Smooth muscle cell (in vitro differentiated cells): ENCODE results near the gene DSTN. TPM values are rescaled to one million over a fixed set of nuclear protein-coding genes. Genes with fewer than 3 reads are reported as not detected.
A peak's percentile ranks its signal among the peaks of the same experiment; 100 is the strongest.

Source experiments
- DNase-seq: peaks from one replicate; lab custom pipeline; 2025; ENCODE audit not compliant: unreplicated experiment; lab: John Stamatoyannopoulos, UW
- H2AFZ ChIP-seq: fragments of 200-600 bp; sonication (generic); 2 replicates; pipeline ENCODE4 v1.6.0; 2016; ENCODE audit warnings: antibody characterized with exemption, low read depth, mild to moderate bottlenecking
- H3F3A ChIP-seq: fragments of 200-600 bp; sonication (generic); 2 replicates; pipeline ENCODE4 v1.6.0; 2017; ENCODE audit warnings: antibody characterized with exemption, low read depth
- H3K27ac ChIP-seq: fragments of 200-600 bp; sonication (generic); 2 replicates; pipeline ENCODE4 v1.5.1; 2016; ENCODE audit warnings: low read depth, mild to moderate bottlenecking
- H3K27me3 ChIP-seq: fragments of 200-600 bp; sonication (generic); 2 replicates; pipeline ENCODE4 v1.6.1; 2016; ENCODE audit warnings: low read depth, mild to moderate bottlenecking
- H3K36me3 ChIP-seq: fragments of 200-600 bp; sonication (generic); 2 replicates; pipeline ENCODE4 v1.5.1; 2016; ENCODE audit warnings: low read depth
- H3K4me1 ChIP-seq: fragments of 200-600 bp; sonication (generic); 2 replicates; pipeline ENCODE4 v1.5.1; 2016; ENCODE audit warnings: low read depth
- H3K4me2 ChIP-seq: fragments of 200-600 bp; sonication (generic); 2 replicates; pipeline ENCODE4 v1.6.0; 2016; ENCODE audit warnings: mild to moderate bottlenecking
- H3K4me3 ChIP-seq: fragments of 200-600 bp; sonication (generic); 2 replicates; pipeline ENCODE4 v1.5.1; 2016; ENCODE audit warnings: mild to moderate bottlenecking
- H3K79me2 ChIP-seq: fragments of 200-600 bp; sonication (generic); 2 replicates; pipeline ENCODE4 v1.6.0; 2016; ENCODE audit warnings: low read depth, mild to moderate bottlenecking
- H3K9ac ChIP-seq: fragments of 200-600 bp; sonication (generic); 2 replicates; pipeline ENCODE4 v1.6.0; 2016; ENCODE audit warnings: low read depth
- H3K9me3 ChIP-seq: fragments of 200-600 bp; sonication (generic); replicated peaks from 2 replicates; pipeline ENCODE4 v1.5.1; 2016; ENCODE audit warnings: low read depth
- H4K20me1 ChIP-seq: fragments of 200-600 bp; sonication (generic); 2 replicates; pipeline ENCODE4 v1.6.0; 2016; ENCODE audit warnings: low read depth
- CTCF ChIP-seq: fragments of 200-600 bp; sonication (generic); IDR thresholded peaks from 2 replicates; pipeline ENCODE4 v1.5.1; 2017; ENCODE audit warnings: borderline replicate concordance, mild to moderate bottlenecking, antibody characterized with exemption; ENCODE audit not compliant: insufficient read depth, poor library complexity, severe bottlenecking
- WGBS: methylation state at CpG from one replicate; pipeline ENCODE4 v1.1.7; 2016; ENCODE audit warnings: low lambda C conversion rate; 5-methylcytosine and 5-hydroxymethylcytosine counted together
- polyA plus RNA-seq: library from polyadenylated mRNA; unstranded; fragments of >200 nt; fragmentation: Nextera tagmentation; extraction: Ambion mirVana; gene quantifications from 2 replicates; pipeline ENCODE4 v1.2.1, GENCODE V29; 2016
- total RNA-seq: library from RNA; depleted of rRNA; stranded (reverse); fragments of >200 nt; gene quantifications from 2 replicates; pipeline ENCODE4 v1.2.3, GENCODE V29; 2014

Gene DSTN
- total and polyA plus RNA-seq, 2 experiments from 2014 or later = 486 to 534 TPM

GRCh38 chr20:17530153-17530552 lies 39.7 kb upstream of the DSTN start:
- H3K9ac ChIP-seq = no peak overlapping the region
- peaks cover 4% of the 10 kb centered on the region for H3F3A ChIP-seq
- H2AFZ ChIP-seq = no peak overlapping the region
- DNase-seq = no peak
- WGBS = 84% methylated on average over 7 of the region's 7 CpGs
- no peaks in the 10 kb centered on the region for H3K9me3 ChIP-seq
- H3K79me2 ChIP-seq = no peaks in the 10 kb centered on the region
- H3K4me1 ChIP-seq = peaks cover 8% of the 10 kb centered on the region
- peak overlapping the region; percentile 89 for H3K4me2 ChIP-seq
- no peak for TF ChIP-seq CTCF
- H3K4me3 ChIP-seq = no peak overlapping the region
- no peaks in the 10 kb centered on the region for H4K20me1 ChIP-seq
- no peak overlapping the region for H3K27ac ChIP-seq
- H3K36me3 ChIP-seq = no peaks in the 10 kb centered on the region
- H3K27me3 ChIP-seq = no peaks in the 10 kb centered on the region

DNA sequence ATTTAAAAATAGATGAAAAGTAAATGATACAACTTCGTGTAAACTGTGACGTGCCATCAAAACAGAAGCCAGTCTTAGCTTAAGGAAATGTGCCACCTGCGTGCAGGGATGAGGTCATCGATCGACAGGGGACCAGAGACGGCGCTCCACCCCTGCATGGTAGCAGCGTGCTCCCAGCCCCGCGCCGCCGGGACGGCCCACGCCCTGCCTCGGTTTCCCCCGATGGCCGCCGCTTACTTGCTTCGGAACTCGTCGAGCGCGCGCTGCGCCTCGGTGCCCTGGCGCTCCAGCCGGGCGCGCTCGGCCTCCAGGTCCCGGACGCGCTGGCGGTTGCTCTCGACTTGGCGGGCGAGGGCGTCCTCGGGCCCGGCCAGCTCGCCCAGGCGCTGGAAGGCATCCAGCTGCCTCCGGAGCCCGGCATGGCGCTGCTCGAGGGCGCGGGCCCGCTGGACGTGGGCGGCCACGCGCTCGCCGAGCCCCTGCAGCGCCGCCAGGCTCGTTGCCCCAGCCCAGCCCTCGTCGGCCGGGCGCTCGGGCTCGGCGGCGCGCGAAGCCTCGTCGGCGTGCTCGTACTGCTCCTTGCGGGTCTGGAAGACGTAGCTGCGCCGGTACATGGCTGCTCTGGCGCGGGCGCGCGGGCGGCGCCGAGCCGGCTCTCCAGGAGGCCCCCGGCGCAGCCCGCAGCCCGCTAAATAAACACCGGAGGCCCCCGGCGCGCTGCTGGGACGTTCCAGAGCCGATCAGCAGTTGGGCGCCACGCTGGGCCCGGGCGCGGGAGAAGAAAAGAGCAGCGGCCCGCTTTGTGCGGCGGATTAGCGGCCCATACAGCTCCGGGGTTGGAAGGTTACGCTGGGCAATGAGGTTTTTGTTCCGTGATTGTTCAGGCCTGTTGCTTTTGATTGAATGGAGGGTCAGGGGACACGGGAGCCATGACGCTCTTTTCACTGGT lies 38.9 kb upstream of the DSTN start, which contains the start of gene BFSP1:
TSS of gene BFSP1 (minus strand) at position 664 of the 949 bp plus-strand sequence. CDS start at position 614, 50 bp downstream.
- H3K9ac ChIP-seq = peak within 1 kb of the TSS; percentile 27
- H3F3A ChIP-seq = peaks cover 4% of the 10 kb centered on the region
- peak; percentile 30 for DNase-seq
- peaks cover 8% of the 10 kb centered on the region for H3K4me1 ChIP-seq
- H3K27me3 ChIP-seq = no peaks in the 10 kb centered on the region
- H2AFZ ChIP-seq = peak within 1 kb of the TSS; percentile 89
- H3K36me3 ChIP-seq = no peaks in the 10 kb centered on the region
- no peaks in the 10 kb centered on the region for H3K9me3 ChIP-seq
- no peak for TF ChIP-seq CTCF
- H4K20me1 ChIP-seq = no peaks in the 10 kb centered on the region
- peak within 1 kb of the TSS; percentile 62 for H3K4me3 ChIP-seq
- WGBS = 2% methylated on average over 90 of the region's 111 CpGs
- H3K27ac ChIP-seq = no peak within 1 kb of the TSS
- H3K79me2 ChIP-seq = no peaks in the 10 kb centered on the region
- peak within 1 kb of the TSS; percentile 89 for H3K4me2 ChIP-seq

- Histone ChIP-seq H3K4me3 (peak overlapping the region; percentile 62), H3K79me2 (no peaks in the 10 kb centered on the region), H3K27me3 (no peaks in the 10 kb centered on the region), H3K9me3 (no peaks in the 10 kb centered on the region), H3K4me1 (peaks cover 8% of the 10 kb centered on the region), H3K27ac (no peak overlapping the region), H3K9ac (peak overlapping the region; percentile 27), H2AFZ (peak overlapping the region; percentile 89), H3K4me2 (peak overlapping the region; percentile 89), H3F3A (peaks cover 4% of the 10 kb centered on the region), H3K36me3 (no peaks in the 10 kb centered on the region), H4K20me1 (no peaks in the 10 kb centered on the region)
- no peak for DNase-seq
- WGBS = 57% methylated on average over 5 of the region's 5 CpGs
- no peak for TF ChIP-seq CTCF
Observed at GRCh38 chr20:17531665-17532025, 38.2 kb upstream of the DSTN start.
